CD14-positive monocyte (primary cell): ENCODE data around the gene WIPI1. TPM values are rescaled to one million over a fixed set of nuclear protein-coding genes. Genes with fewer than 3 reads are reported as not detected.
A peak's percentile ranks its signal among the peaks of the same experiment; 100 is the strongest.
"Not testable (repeated sequence)": the region's sequence is repeated elsewhere in the genome, so short reads cannot be mapped to it uniquely, and the experiment has no call there.

ENCODE experiments used
- DNase-seq, 3 donors: peaks; one replicate each; pipeline ENCODE4 v3.0.0-alpha.2; 2011 to 2022
- H2AFZ ChIP-seq: 2 replicates; pipeline ENCODE4 v1.6.0; 2012; ENCODE audit warnings: mild to moderate bottlenecking, low read depth, low read length, inconsistent platforms; ENCODE audit not compliant: insufficient read depth, poor library complexity, severe bottlenecking
- H3K27ac ChIP-seq, 2 donors: 1 replicate in 1 of 2; 2 replicates in 1 of 2; pipeline ENCODE4 v1.5.1; 2012 to 2013; ENCODE audit warnings: low read length in 2 of 2, control low read depth in 1 of 2, inconsistent platforms in 1 of 2, low read depth in 1 of 2, mild to moderate bottlenecking in 1 of 2
- H3K27me3 ChIP-seq, 2 donors: one replicate each; pipeline versions ENCODE4 v1.6.0 to v1.6.1; 2011 to 2013; ENCODE audit warnings: low read length in 2 of 2; ENCODE audit not compliant: control insufficient read depth in 2 of 2, insufficient read depth in 2 of 2
- H3K36me3 ChIP-seq, 2 donors: replicated peaks in 1 of 2; 1 replicate in 1 of 2; 2 replicates in 1 of 2; pipeline versions ENCODE4 v1.5.1 to v1.6.1; 2012 to 2013; ENCODE audit warnings: low read length in 2 of 2, control low read depth in 1 of 2, inconsistent platforms in 1 of 2, mild to moderate bottlenecking in 1 of 2; ENCODE audit not compliant: insufficient read depth in 2 of 2, control insufficient read depth in 1 of 2
- H3K4me1 ChIP-seq, 2 donors: 1 replicate in 1 of 2; 2 replicates in 1 of 2; pipeline versions ENCODE4 v1.5.1 to v1.6.1; 2012 to 2013; ENCODE audit warnings: low read length in 2 of 2, control low read depth in 1 of 2, inconsistent platforms in 1 of 2, mild to moderate bottlenecking in 1 of 2, moderate library complexity in 1 of 2; ENCODE audit not compliant: insufficient read depth in 2 of 2, control insufficient read depth in 1 of 2
- H3K4me2 ChIP-seq: replicated peaks from 2 replicates; pipeline ENCODE3; 2012; ENCODE audit warnings: low read length, moderate library complexity, mild to moderate bottlenecking; ENCODE audit not compliant: poor library complexity, severe bottlenecking; ENCODE audit errors: extremely low read depth
- H3K4me3 ChIP-seq, 3 experiments: fragments of 200-600 bp in 1 of 3; sonication (generic) in 1 of 3; replicated peaks in 1 of 3; 1 replicate in 2 of 3; 2 replicates in 1 of 3; pipeline ENCODE4 v1.5.1; 2011 to 2013; ENCODE audit warnings: low read length in 3 of 3, mild to moderate bottlenecking in 3 of 3, control low read depth in 2 of 3, low read depth in 2 of 3, inconsistent platforms in 1 of 3, moderate library complexity in 1 of 3
- H3K79me2 ChIP-seq: 2 replicates; pipeline ENCODE4 v1.6.0; 2012; ENCODE audit warnings: mild to moderate bottlenecking, control low read depth, inconsistent platforms, low read length, moderate library complexity; ENCODE audit not compliant: insufficient read depth
- H3K9ac ChIP-seq: 2 replicates; pipeline ENCODE4 v1.6.0; 2017; ENCODE audit warnings: low read length, mild to moderate bottlenecking; ENCODE audit not compliant: insufficient read depth, poor library complexity, severe bottlenecking
- H3K9me3 ChIP-seq, 2 donors: replicated peaks in 1 of 2; 1 replicate in 1 of 2; 2 replicates in 1 of 2; pipeline versions ENCODE4 v1.5.1 to v1.6.1; 2012 to 2013; ENCODE audit warnings: low read length in 2 of 2, control low read depth in 1 of 2; ENCODE audit not compliant: control insufficient read depth in 1 of 2, insufficient read depth in 1 of 2
- H4K20me1 ChIP-seq: 2 replicates; pipeline ENCODE4 v1.6.0; 2012; ENCODE audit warnings: mild to moderate bottlenecking, low read length, control low read depth, moderate library complexity; ENCODE audit not compliant: insufficient read depth
- H3K27ac Mint-ChIP-seq, 7 donors: one replicate each; pipeline ENCODE4 v1.8.0; 2020; ENCODE audit warnings: mild to moderate bottlenecking in 7 of 7, mixed read lengths in 7 of 7, moderate library complexity in 6 of 7, inconsistent platforms in 2 of 7
- H3K27me3 Mint-ChIP-seq, 3 donors: one replicate each; pipeline ENCODE4 v1.8.0; 2021 to 2022; ENCODE audit warnings: low read depth in 3 of 3, mild to moderate bottlenecking in 3 of 3, mixed read lengths in 3 of 3, moderate library complexity in 3 of 3, inconsistent platforms in 1 of 3
- H3K36me3 Mint-ChIP-seq, 2 donors: one replicate each; pipeline ENCODE4 v1.8.0; 2020; ENCODE audit warnings: mixed read lengths in 2 of 2, inconsistent platforms in 1 of 2, mild to moderate bottlenecking in 1 of 2
- H3K4me1 Mint-ChIP-seq: one replicate; pipeline ENCODE4 v1.8.0; 2020; ENCODE audit warnings: mild to moderate bottlenecking, mixed read lengths
- H3K4me3 Mint-ChIP-seq, 2 donors: one replicate each; pipeline ENCODE4 v1.8.0; 2020; ENCODE audit warnings: mild to moderate bottlenecking in 2 of 2, mixed read lengths in 2 of 2, moderate library complexity in 1 of 2
- H3K9me3 Mint-ChIP-seq, 7 donors: one replicate each; pipeline ENCODE4 v1.8.0; 2020 to 2022; ENCODE audit warnings: mixed read lengths in 7 of 7, mild to moderate bottlenecking in 6 of 7, moderate library complexity in 6 of 7, inconsistent platforms in 2 of 7
- CTCF ChIP-seq: fragments of 200-600 bp; IDR thresholded peaks from one replicate; pipeline ENCODE4 v1.8.0; 2022; ENCODE audit warnings: antibody characterized with exemption, mild to moderate bottlenecking
- WGBS: methylation state at CpG from one replicate; pipeline ENCODE4 v1.1.5; 2013; ENCODE audit warnings: missing lambda C conversion rate; ENCODE audit not compliant: insufficient coverage; 5-methylcytosine and 5-hydroxymethylcytosine counted together
- intact Hi-C, 2 donors: fragments of 100-400 bp; cut with micrococcal nuclease; formaldehyde crosslinking; loops; one replicate each; pipeline versions ENCODE4 v1.15.0 to v1.15.1; 2023
- polyA plus RNA-seq, 3 donors: library from polyadenylated mRNA; depleted of rRNA in 1 of 3; unstranded in 2 of 3; stranded (reverse) in 1 of 3; fragments of 300-500 nt in 2 of 3; fragments of >200 nt in 1 of 3; fragmentation: Illumina TruSeq in 2 of 3; gene quantifications; 1 replicate in 2 of 3; 2 replicates in 1 of 3; pipeline ENCODE4 v1.2.3, GENCODE V29; 2012 to 2021

WIPI1 gene
- polyA plus RNA-seq, 3 donors = 19.9 to 31.9 (median 22.1) TPM

- Histone ChIP-seq H3K4me3 (no peak overlapping the region), H3K79me2 (no peaks in the 10 kb centered on the region), H3K27me3 (no peaks in the 10 kb centered on the region), H3K4me1 (peaks cover 0 to 5% of the 10 kb centered on the region in 2 donors), H3K36me3 (peaks cover 28 to 41% of the 10 kb centered on the region in 2 donors), H3K27ac (no peak overlapping the region), H3K9me3 (no peaks in the 10 kb centered on the region), H3K4me2 (no peak overlapping the region), H4K20me1 (no peaks in the 10 kb centered on the region), H3K9ac (no peak overlapping the region), H2AFZ (no peak overlapping the region)
- TF ChIP-seq CTCF = no peak
- Mint-ChIP-seq H3K4me1 (peaks cover 13% of the 10 kb centered on the region), H3K27me3 (peaks cover 0 to 3% (median 1%) of the 10 kb centered on the region in 3 donors), H3K4me3 (no peak overlapping the region), H3K27ac (no peak overlapping the region), H3K36me3 (peaks cover 50 to 67% of the 10 kb centered on the region in 2 donors), H3K9me3 (peaks cover 0 to 14% (median 8%) of the 10 kb centered on the region in 7 donors)
- 100% methylated on average over 2 of the region's 4 CpGs for WGBS
- no peak for DNase-seq
- intact Hi-C loops = no loop called here
Measured at GRCh38 chr17:68418876-68419275, 38.4 kb downstream of the WIPI1 start.

GRCh38 chr17:68417317-68417716 is 40.0 kb downstream of the WIPI1 start:
- 100% methylated on average over 3 of the region's 3 CpGs for WGBS
- peaks cover 16 to 28% of the 10 kb centered on the region in 2 donors for H3K36me3 ChIP-seq

GRCh38 chr17:68414901-68415300 is 42.4 kb downstream of the WIPI1 start:
- DNase-seq, intact Hi-C loops, H3K9ac ChIP-seq, H3K4me3 Mint-ChIP-seq, H3K4me3 ChIP-seq, H2AFZ ChIP-seq, H3K4me1 ChIP-seq, H3K27me3 Mint-ChIP-seq, H3K27me3 ChIP-seq, H3K79me2 ChIP-seq, H3K4me2 ChIP-seq, H3K36me3 ChIP-seq, H4K20me1 ChIP-seq, H3K9me3 ChIP-seq, H3K27ac ChIP-seq: not testable (repeated sequence)
- peak overlapping the region in 2 of 7 donors; percentile 12 to 27 for H3K27ac Mint-ChIP-seq
- H3K36me3 Mint-ChIP-seq = peaks cover 26 to 37% of the 10 kb centered on the region in 2 donors
- H3K4me1 Mint-ChIP-seq = peaks cover 14% of the 10 kb centered on the region
- H3K9me3 Mint-ChIP-seq = peaks cover 8 to 26% (median 17%) of the 10 kb centered on the region in 7 donors

More at GRCh38 chr17:68417317-68417716, 40.0 kb downstream of the WIPI1 start:
- Histone ChIP-seq H3K27ac (no peak overlapping the region), H3K79me2 (no peaks in the 10 kb centered on the region), H4K20me1 (no peaks in the 10 kb centered on the region), H3K4me2 (no peak overlapping the region), H3K9ac (no peak overlapping the region), H3K4me3 (no peak overlapping the region), H3K4me1 (peaks cover 0 to 5% of the 10 kb centered on the region in 2 donors), H3K27me3 (no peaks in the 10 kb centered on the region), H2AFZ (no peak overlapping the region), H3K9me3 (no peaks in the 10 kb centered on the region)
- Mint-ChIP-seq H3K27me3 (peaks cover 0 to 3% (median 1%) of the 10 kb centered on the region in 3 donors), H3K36me3 (peaks cover 41 to 54% of the 10 kb centered on the region in 2 donors), H3K4me1 (peaks cover 14% of the 10 kb centered on the region), H3K9me3 (peaks cover 0 to 14% (median 8%) of the 10 kb centered on the region in 7 donors), H3K27ac (no peak overlapping the region), H3K4me3 (no peak overlapping the region)
- no peak for DNase-seq
- intact Hi-C loops = no loop called here
- no peak for TF ChIP-seq CTCF
